BLaER1 (cell line): Measurements from ENCODE around the gene VPS13D.

Experiments
- H3K27ac ChIP-seq: shearing (Covaris generic); formaldehyde crosslinking; 2 replicates; pipeline ENCODE4 v1.8.1; 2022
- H3K27me3 ChIP-seq: shearing (Covaris generic); formaldehyde crosslinking; 2 replicates; pipeline ENCODE4 v1.8.1; 2022
- H3K36me3 ChIP-seq: shearing (Covaris generic); formaldehyde crosslinking; 2 replicates; pipeline ENCODE4 v1.8.1; 2022
- H3K4me1 ChIP-seq: shearing (Covaris generic); formaldehyde crosslinking; 2 replicates; pipeline ENCODE4 v1.8.1; 2022
- H3K4me2 ChIP-seq: shearing (Covaris generic); formaldehyde crosslinking; 2 replicates; pipeline ENCODE4 v1.8.1; 2022
- H3K4me3 ChIP-seq: shearing (Covaris generic); formaldehyde crosslinking; 2 replicates; pipeline ENCODE4 v1.8.1; 2022
- H3K9ac ChIP-seq: shearing (Covaris generic); formaldehyde crosslinking; 2 replicates; pipeline ENCODE4 v1.8.1; 2022
- H3K9me3 ChIP-seq: shearing (Covaris generic); formaldehyde crosslinking; 2 replicates; pipeline ENCODE4 v1.8.1; 2022
- H4K20me1 ChIP-seq: shearing (Covaris generic); formaldehyde crosslinking; 2 replicates; pipeline ENCODE4 v1.8.1; 2022
- Cebpa-rat ChIP-seq: shearing (Covaris generic); IDR thresholded peaks from 2 replicates; pipeline ENCODE4 v1.8.1; 2022

VPS13D gene

GRCh38 chr1:12229835-12230548, at the start of gene VPS13D:
Gene VPS13D (plus strand): TSS chr1:12230030. CDS start chr1:12234267, 4,237 bp downstream.
- Histone ChIP-seq H3K9me3 (no peaks in the 10 kb centered on the region), H4K20me1 (peaks cover 43% of the 10 kb centered on the region), H3K27ac (peak within 1 kb of the TSS; percentile 92), H3K9ac (peak within 1 kb of the TSS; percentile 94), H3K4me3 (peak within 1 kb of the TSS; percentile 100), H3K4me2 (peak within 1 kb of the TSS; percentile 95), H3K36me3 (peaks cover 6% of the 10 kb centered on the region), H3K27me3 (no peaks in the 10 kb centered on the region), H3K4me1 (peaks cover 11% of the 10 kb centered on the region)
- no peak for TF ChIP-seq Cebpa-rat

DNA sequence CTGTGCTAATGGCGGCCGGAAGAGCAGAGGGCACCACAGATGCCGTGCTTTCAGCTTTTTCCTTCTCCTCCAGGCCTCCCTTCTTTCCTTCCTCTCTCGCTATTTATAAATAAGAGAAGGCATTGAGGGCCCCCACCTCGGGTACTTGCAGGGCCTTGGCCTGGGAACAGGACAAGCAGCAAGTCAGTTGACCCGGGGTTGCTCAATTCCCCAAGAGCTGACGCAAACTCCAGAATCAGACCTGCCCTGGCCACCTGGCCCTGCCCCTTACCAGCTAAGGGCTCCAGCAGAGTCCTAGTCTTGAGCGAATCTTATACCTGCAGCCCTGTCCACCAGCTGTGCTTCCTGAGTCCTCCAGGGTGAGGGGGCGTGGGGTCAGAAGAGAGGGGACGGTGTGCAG, 49.5 kb upstream of the VPS13D start:
- Histone ChIP-seq H3K27ac (no peak overlapping the region), H3K36me3 (no peaks in the 10 kb centered on the region), H4K20me1 (peaks cover 43% of the 10 kb centered on the region), H3K4me3 (no peak overlapping the region), H3K9me3 (no peaks in the 10 kb centered on the region), H3K27me3 (no peaks in the 10 kb centered on the region), H3K9ac (no peak overlapping the region), H3K4me2 (peak overlapping the region; percentile 94), H3K4me1 (peaks cover 79% of the 10 kb centered on the region)
- no peak for TF ChIP-seq Cebpa-rat

DNA sequence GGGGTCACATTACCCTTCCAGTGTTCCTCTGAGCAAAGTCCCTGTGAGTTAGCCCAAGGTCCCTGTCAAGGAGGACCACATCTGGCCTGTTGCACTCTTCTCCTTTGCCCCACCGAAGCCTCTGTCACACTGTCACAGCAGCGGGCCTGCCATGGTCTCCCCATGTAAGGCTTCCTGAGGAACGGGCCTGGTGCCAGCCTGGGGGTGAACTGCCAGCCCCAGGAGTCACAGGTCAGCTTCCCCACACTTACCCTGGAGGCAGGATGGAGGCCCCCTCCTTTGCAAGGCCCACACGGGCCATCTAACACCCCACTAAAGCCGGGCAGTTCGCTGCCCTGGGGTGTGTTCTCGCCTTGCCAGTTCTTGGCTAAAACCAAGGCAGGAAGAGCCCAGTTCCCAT, 48.9 kb upstream of the VPS13D start:
- H3K4me1 ChIP-seq = peaks cover 79% of the 10 kb centered on the region
- H3K4me3 ChIP-seq = no peak overlapping the region
- H3K9ac ChIP-seq = no peak overlapping the region
- H3K4me2 ChIP-seq = peak overlapping the region; percentile 94
- no peaks in the 10 kb centered on the region for H3K27me3 ChIP-seq
- no peaks in the 10 kb centered on the region for H3K9me3 ChIP-seq
- peaks cover 43% of the 10 kb centered on the region for H4K20me1 ChIP-seq
- no peak for TF ChIP-seq Cebpa-rat
- no peak overlapping the region for H3K27ac ChIP-seq
- no peaks in the 10 kb centered on the region for H3K36me3 ChIP-seq

GRCh38 chr1:12181568-12181967, 48.3 kb upstream of the VPS13D start:
- peaks cover 82% of the 10 kb centered on the region for H3K4me1 ChIP-seq
- no peak overlapping the region for H3K27ac ChIP-seq
- H4K20me1 ChIP-seq = peaks cover 43% of the 10 kb centered on the region
- no peak overlapping the region for H3K9ac ChIP-seq
- no peaks in the 10 kb centered on the region for H3K36me3 ChIP-seq
- no peak for TF ChIP-seq Cebpa-rat
- H3K27me3 ChIP-seq = no peaks in the 10 kb centered on the region
- no peak overlapping the region for H3K4me3 ChIP-seq
- H3K4me2 ChIP-seq = no peak overlapping the region
- H3K9me3 ChIP-seq = no peaks in the 10 kb centered on the region

DNA sequence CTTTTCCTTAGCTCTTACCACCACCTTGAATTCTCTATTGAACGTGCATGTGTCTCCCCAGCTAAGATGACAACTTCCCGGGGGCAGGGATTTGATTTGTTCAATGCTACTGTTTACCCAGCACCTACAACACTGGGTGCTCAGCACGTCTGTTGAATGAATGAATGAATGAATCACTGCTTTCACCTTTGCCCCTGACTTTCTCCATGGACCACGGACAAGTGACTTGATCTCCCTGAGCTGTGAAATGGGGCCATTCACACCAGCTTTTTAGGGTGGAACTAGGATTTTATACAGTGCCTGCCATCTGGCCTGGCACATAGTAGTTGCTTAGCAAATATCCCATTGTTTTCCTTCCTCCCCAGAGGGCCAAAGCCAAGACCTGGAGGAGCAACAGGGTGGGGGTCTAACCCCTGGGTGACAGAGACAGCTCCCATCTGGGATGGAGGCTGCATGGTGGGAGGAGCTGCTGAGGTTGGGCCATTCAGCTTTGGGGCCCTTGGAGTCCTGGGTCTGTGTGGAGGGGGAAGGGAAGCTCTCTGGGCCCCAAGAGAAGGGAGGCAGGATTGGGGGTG, 47.3 kb upstream of the VPS13D start:
- H4K20me1 ChIP-seq = peaks cover 37% of the 10 kb centered on the region
- H3K4me1 ChIP-seq = peaks cover 77% of the 10 kb centered on the region

DNA sequence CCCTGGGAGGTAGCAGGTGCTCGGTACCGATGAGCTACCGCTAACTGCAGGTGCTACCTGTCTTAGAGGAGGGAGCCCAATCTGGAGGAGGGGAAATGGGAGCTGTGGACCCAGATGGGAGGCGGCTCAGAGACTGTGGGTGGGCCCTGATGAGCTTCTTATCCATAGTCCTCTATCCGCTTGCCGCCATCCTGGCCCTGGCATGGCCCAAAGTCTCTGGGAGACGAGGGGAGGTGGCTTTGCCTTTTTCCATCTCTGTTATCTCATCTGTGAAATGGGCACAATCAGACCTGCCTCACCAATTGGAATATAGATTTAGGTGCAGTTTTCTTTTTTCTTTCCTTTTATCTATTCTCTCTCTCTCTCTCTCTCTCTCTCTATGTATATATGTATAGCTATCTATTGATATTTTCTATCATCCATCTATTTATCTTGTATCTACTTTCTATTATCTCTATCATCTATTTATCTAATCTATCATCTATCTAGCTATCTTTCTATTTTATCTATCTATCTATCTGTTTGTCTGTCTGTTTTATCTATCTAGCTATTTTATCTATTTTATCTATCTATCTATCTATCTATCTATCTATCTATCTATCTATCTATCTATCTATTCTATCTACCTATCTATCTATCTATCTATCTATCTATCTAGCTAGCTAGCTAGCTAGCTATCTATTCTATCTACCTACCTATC, 46.6 kb upstream of the VPS13D start:
- Histone ChIP-seq H3K27ac (no peak overlapping the region), H3K27me3 (no peaks in the 10 kb centered on the region), H4K20me1 (peaks cover 29% of the 10 kb centered on the region), H3K9ac (no peak overlapping the region), H3K4me1 (peaks cover 69% of the 10 kb centered on the region), H3K9me3 (no peaks in the 10 kb centered on the region), H3K4me3 (no peak overlapping the region), H3K36me3 (no peaks in the 10 kb centered on the region), H3K4me2 (0 out of 2 replicates have a peak overlapping the region, but pooled peaks have one; percentile 17)
- TF ChIP-seq Cebpa-rat = no peak

More for the DNA sequence above, 47.3 kb upstream of the VPS13D start:
- Histone ChIP-seq H3K4me2 (peak overlapping the region; percentile 17; the same call in 1 of the 2 replicates), H3K27ac (no peak overlapping the region), H3K27me3 (no peaks in the 10 kb centered on the region), H3K9ac (no peak overlapping the region), H3K36me3 (no peaks in the 10 kb centered on the region), H3K4me3 (no peak overlapping the region), H3K9me3 (no peaks in the 10 kb centered on the region)
- no peak for TF ChIP-seq Cebpa-rat

DNA sequence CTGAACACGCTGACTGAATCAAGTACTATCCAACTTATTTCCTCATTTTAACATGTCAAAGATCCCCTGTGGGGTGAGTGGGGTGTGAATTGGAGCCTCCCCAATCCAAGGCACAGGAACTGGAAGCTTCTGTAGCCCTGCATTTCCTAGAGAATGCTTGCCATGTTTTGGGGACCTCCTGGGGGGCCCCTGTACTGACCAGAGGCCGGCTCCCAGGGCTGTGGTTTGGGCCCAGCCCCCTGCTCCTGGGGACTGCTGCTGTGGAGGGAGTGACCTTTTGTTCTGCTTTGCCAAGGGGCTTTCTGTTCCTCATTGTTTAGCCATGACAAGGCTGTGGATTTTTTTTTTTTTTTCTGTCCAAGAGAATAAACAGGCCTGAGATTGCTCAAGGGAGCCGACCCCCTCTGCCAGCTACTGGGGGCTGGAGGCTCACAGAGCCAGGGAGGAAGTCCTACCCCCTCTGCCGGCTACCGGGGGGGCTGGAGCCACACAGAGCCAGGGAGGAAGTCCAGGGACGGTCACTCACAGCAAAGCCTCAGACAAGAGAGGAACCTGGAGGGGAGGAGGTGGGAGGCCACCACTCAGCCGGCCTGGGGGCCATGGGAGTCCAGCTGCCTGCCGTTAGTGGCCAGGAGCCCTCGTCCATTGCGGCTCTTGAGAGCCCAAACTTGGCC, 45.7 kb upstream of the VPS13D start:
- peak overlapping the region; percentile 63 for H3K9ac ChIP-seq
- no peak for TF ChIP-seq Cebpa-rat
- H3K4me3 ChIP-seq = no peak overlapping the region
- peak overlapping the region; percentile 73 for H3K27ac ChIP-seq
- peak overlapping the region; percentile 78 for H3K4me2 ChIP-seq
- H3K36me3 ChIP-seq = no peaks in the 10 kb centered on the region
- no peaks in the 10 kb centered on the region for H3K27me3 ChIP-seq
- no peaks in the 10 kb centered on the region for H3K9me3 ChIP-seq
- H4K20me1 ChIP-seq = peaks cover 20% of the 10 kb centered on the region; the same call in 1 of the 2 replicates
- peaks cover 60% of the 10 kb centered on the region for H3K4me1 ChIP-seq

DNA sequence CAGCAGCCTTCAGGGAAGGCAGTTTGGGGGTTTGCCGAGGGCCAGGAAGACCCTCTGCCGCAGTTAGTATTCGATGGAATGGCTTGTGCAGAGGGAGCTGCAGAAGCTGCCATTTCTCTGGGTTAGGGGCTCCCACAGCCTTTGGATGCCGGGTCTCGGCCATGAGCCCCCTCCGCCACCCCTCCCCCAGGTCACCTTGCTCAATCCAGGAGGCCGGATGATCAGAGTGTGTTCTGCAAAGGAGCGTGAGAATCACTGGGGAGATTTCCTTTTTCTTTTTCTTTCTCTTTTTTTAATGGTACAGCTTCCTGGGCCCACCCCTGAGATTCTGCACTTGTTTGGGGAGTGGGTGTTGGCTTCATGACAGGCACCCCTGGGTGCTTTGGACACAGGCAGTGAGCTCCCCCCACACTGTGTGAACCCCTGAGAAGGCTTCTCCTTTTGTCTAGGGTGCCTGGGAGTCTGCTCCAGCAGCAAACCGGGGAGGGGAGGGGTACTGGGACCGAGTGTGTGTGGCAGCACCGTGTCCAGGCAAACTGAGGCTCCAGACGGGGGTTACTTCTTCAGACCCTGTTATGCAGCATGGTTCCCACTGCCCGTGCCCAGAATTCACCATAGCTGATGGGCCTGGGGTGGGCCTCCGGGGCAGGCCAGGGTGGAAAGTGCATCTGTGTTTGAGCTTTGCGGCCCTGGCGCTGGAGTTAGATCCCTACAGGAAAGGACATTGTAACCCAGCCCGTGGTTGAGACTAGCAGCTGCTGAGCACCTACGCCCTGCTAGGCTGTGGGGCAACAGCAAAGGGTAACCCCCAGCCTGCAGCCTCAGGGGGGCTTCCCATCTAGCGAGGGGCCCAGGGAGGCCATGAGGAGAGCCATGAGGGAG, 44.6 kb upstream of the VPS13D start:
- Histone ChIP-seq H3K27me3 (no peaks in the 10 kb centered on the region), H3K9me3 (no peaks in the 10 kb centered on the region), H3K9ac (peak overlapping the region; percentile 25; the same call in 1 of the 2 replicates), H3K4me2 (peak overlapping the region; percentile 78), H3K4me3 (no peak overlapping the region), H3K27ac (peak overlapping the region; percentile 73), H3K36me3 (no peaks in the 10 kb centered on the region), H3K4me1 (peaks cover 49% of the 10 kb centered on the region), H4K20me1 (peaks cover 10% of the 10 kb centered on the region; the same call in 1 of the 2 replicates)
- TF ChIP-seq Cebpa-rat = no peak
